Measurements from ENCODE around the gene EYS. TPM values are rescaled to one million over a fixed set of nuclear protein-coding genes. Genes with fewer than 3 reads are reported as not detected.

Gene EYS
- total RNA-seq (ENCODE audit: insufficient read depth, low replicate concordance), result 17.3 TPM

GRCh38 chr6:65707126-65707826 lies at the start of gene EYS:
Gene EYS (minus strand): TSS chr6:65707226. CDS start chr6:65495410, 211,816 bp downstream.
- no peak for DNase-seq (ENCODE audit: low spot score)

- no peak for DNase-seq (ENCODE audit: low spot score)
These were observed 39.3 kb upstream of the EYS start for GRCh38 chr6:65746302-65746701.

GRCh38 chr6:65745614-65746013 lies 38.6 kb upstream of the EYS start:
- no peak for DNase-seq (ENCODE audit: low spot score)

GRCh38 chr6:65728879-65729479 lies 22.0 kb upstream of the EYS start:
- DNase-seq (ENCODE audit: low spot score), result no peak

- DNase-seq (ENCODE audit: low spot score), result no peak
These were observed 12.1 kb upstream of the EYS start for GRCh38 chr6:65719101-65719500.

- no peak for DNase-seq (ENCODE audit: low spot score)
These were observed 4.5 kb upstream of the EYS start for GRCh38 chr6:65711531-65711930.

GRCh38 chr6:65709099-65709830 lies 2.2 kb upstream of the EYS start:
- no peak for DNase-seq (ENCODE audit: low spot score)

GRCh38 chr6:65708162-65708561 lies 1.1 kb upstream of the EYS start:
- DNase-seq (ENCODE audit: low spot score), result no peak

GRCh38 chr6:65706436-65706835 lies 590 bp downstream of the EYS start:
- no peak for DNase-seq (ENCODE audit: low spot score)

GRCh38 chr6:65701325-65701724 lies 5.7 kb downstream of the EYS start:
- DNase-seq (ENCODE audit: low spot score), result no peak

GRCh38 chr6:65700561-65700960 lies 6.5 kb downstream of the EYS start:
- DNase-seq (ENCODE audit: low spot score), result no peak

GRCh38 chr6:65692109-65692508 lies 14.9 kb downstream of the EYS start:
- DNase-seq (ENCODE audit: low spot score), result no peak

GRCh38 chr6:65680232-65680631 lies 26.8 kb downstream of the EYS start:
- no peak for DNase-seq (ENCODE audit: low spot score)

- peak; percentile 34 for DNase-seq (ENCODE audit: low spot score)
These were observed 35.1 kb downstream of the EYS start for GRCh38 chr6:65671922-65672321.

- no peak for DNase-seq (ENCODE audit: low spot score)
These were observed 38.9 kb downstream of the EYS start for GRCh38 chr6:65667916-65668656.

GRCh38 chr6:65650086-65650485 lies 56.9 kb downstream of the EYS start:
- DNase-seq (ENCODE audit: low spot score), result no peak

- no peak for DNase-seq (ENCODE audit: low spot score)
These were observed 57.6 kb downstream of the EYS start for GRCh38 chr6:65649392-65649791.

- DNase-seq (ENCODE audit: low spot score), result no peak
These were observed 60.5 kb downstream of the EYS start for GRCh38 chr6:65646544-65646943.

- peak; percentile 5 for DNase-seq (ENCODE audit: low spot score)
These were observed 64.2 kb downstream of the EYS start for GRCh38 chr6:65642776-65643175.

- no peak for DNase-seq (ENCODE audit: low spot score)
These were observed 68.8 kb downstream of the EYS start for GRCh38 chr6:65638047-65638831.
